Measurements from ENCODE around the gene EIF1B.

Gene EIF1B

DNA sequence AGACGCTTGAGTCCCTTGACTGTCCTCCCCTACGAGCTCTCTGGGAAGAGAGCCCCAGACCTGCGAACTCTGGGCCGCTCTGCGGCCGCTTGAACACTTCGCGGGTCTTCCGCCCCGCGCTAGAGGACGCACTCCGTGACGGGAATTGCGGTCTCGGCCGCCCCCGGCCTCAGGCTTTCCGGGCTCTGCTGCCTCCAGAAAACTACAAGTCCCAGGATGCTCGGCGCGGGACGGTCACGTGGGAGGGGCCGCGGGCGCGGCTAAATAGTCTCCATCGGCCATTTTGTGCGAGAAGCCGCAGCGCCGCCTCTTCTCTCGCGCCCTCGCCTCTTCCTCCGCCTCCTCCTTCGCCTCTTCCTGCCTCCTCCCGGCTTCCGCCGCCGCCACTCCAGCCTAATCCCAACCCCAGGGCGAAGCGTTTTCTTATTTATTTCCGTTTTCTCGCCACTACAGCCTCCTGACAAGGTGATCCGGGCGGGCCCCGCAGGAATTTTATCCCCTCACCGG lies at the start of gene EIF1B:
TSS of gene EIF1B (plus strand) at position 290 of the 507 bp plus-strand sequence. CDS start 235 bp downstream, outside the sequence.
- Histone ChIP-seq H4K20me1 (ENCODE audit: control insufficient read depth, insufficient read depth, low read depth, low read length) (no peaks in the 10 kb centered on the region), H3K27me3 (ENCODE audit: control insufficient read depth, low read length) (no peaks in the 10 kb centered on the region), H3F3A (ENCODE audit: control insufficient read depth, insufficient read depth) (0 out of 2 replicates have a peak, but pooled peaks cover 3% of the 10 kb centered on the region), H3K4me1 (ENCODE audit: control insufficient read depth, low read length) (peaks cover 24% of the 10 kb centered on the region), H3K36me3 (ENCODE audit: control insufficient read depth, low read length) (peaks cover 46% of the 10 kb centered on the region), H3K4me3 (ENCODE audit: low read length) (peak within 1 kb of the TSS; percentile 89), H3K27ac (ENCODE audit: low read depth, low read length) (peak within 1 kb of the TSS; percentile 58), H3K9me3 (ENCODE audit: control insufficient read depth, insufficient read depth, low read length) (no peaks in the 10 kb centered on the region), H3K4me2 (ENCODE audit: low read length) (peak within 1 kb of the TSS; percentile 91), H3K9me2 (replicated peaks; ENCODE audit: control insufficient read depth, low read length) (no peaks in the 10 kb centered on the region), H3K79me2 (ENCODE audit: control insufficient read depth, low read length) (peaks cover 30% of the 10 kb centered on the region)
- peak; percentile 86 for TF ChIP-seq CTCF (IDR thresholded peaks at IDR 0.05; ENCODE audit: low read depth, low read length, poor library complexity, severe bottlenecking)
- no peak for TF ChIP-seq EZH2phosphoT487 (IDR thresholded peaks at IDR 0.05; ENCODE audit: borderline replicate concordance, low read length)

- H3K27me3 ChIP-seq (ENCODE audit: control insufficient read depth, low read length) = no peaks in the 10 kb centered on the region
These were observed 47.2 kb upstream of the EIF1B start for GRCh38 chr3:40262331-40262730.

DNA sequence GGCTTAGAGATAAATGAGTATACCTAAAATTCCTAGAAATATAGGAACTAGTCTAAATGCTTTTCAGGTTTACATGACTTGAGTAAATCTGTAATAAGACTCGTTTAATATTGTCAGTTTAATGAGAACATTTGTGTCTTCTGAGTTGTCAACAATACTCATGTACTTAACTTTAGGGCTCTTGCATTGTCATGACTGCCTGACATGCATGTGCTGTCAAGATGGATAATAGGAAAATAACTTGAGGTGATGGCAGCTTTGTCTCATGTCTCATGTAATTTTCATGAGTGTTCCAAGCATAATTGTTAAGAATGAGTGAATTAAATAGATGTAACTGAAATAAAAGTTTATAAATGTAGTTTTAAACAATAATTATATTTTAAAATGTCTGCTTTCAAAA lies 45.1 kb upstream of the EIF1B start:
- Histone ChIP-seq H3K9me3 (ENCODE audit: control insufficient read depth, insufficient read depth, low read length) (no peaks in the 10 kb centered on the region), H3K4me3 (ENCODE audit: low read length) (no peak overlapping the region), H3K27ac (ENCODE audit: low read depth, low read length) (no peak overlapping the region), H4K20me1 (ENCODE audit: control insufficient read depth, insufficient read depth, low read depth, low read length) (no peaks in the 10 kb centered on the region), H3K9me2 (replicated peaks; ENCODE audit: control insufficient read depth, low read length) (no peaks in the 10 kb centered on the region), H3K79me2 (ENCODE audit: control insufficient read depth, low read length) (no peaks in the 10 kb centered on the region), H3K4me1 (ENCODE audit: control insufficient read depth, low read length) (no peaks in the 10 kb centered on the region), H3K4me2 (ENCODE audit: low read length) (no peak overlapping the region), H3F3A (ENCODE audit: control insufficient read depth, insufficient read depth) (no peaks in the 10 kb centered on the region), H3K36me3 (ENCODE audit: control insufficient read depth, low read length) (no peaks in the 10 kb centered on the region), H3K27me3 (ENCODE audit: control insufficient read depth, low read length) (no peaks in the 10 kb centered on the region; the same call in 1 of the 2 replicates)
- TF ChIP-seq EZH2phosphoT487 (IDR thresholded peaks at IDR 0.05; ENCODE audit: borderline replicate concordance, low read length) (no peak), CTCF (IDR thresholded peaks at IDR 0.05; ENCODE audit: low read depth, low read length, poor library complexity, severe bottlenecking) (no peak)

More at GRCh38 chr3:40262331-40262730, 47.2 kb upstream of the EIF1B start:
- Histone ChIP-seq H3K9me3 (ENCODE audit: control insufficient read depth, insufficient read depth, low read length) (no peaks in the 10 kb centered on the region), H3K27ac (ENCODE audit: low read depth, low read length) (no peak overlapping the region), H3K9me2 (replicated peaks; ENCODE audit: control insufficient read depth, low read length) (no peaks in the 10 kb centered on the region), H3F3A (ENCODE audit: control insufficient read depth, insufficient read depth) (no peaks in the 10 kb centered on the region), H3K4me2 (ENCODE audit: low read length) (no peak overlapping the region), H4K20me1 (ENCODE audit: control insufficient read depth, insufficient read depth, low read depth, low read length) (no peaks in the 10 kb centered on the region), H3K4me1 (ENCODE audit: control insufficient read depth, low read length) (no peaks in the 10 kb centered on the region), H3K36me3 (ENCODE audit: control insufficient read depth, low read length) (no peaks in the 10 kb centered on the region), H3K4me3 (ENCODE audit: low read length) (no peak overlapping the region), H3K79me2 (ENCODE audit: control insufficient read depth, low read length) (no peaks in the 10 kb centered on the region)
- TF ChIP-seq CTCF (IDR thresholded peaks at IDR 0.05; ENCODE audit: low read depth, low read length, poor library complexity, severe bottlenecking) (no peak), EZH2phosphoT487 (IDR thresholded peaks at IDR 0.05; ENCODE audit: borderline replicate concordance, low read length) (no peak)

Data from DOHH2 (cell line).